ENCODE results near the gene ASS1. TPM values are rescaled to one million over a fixed set of nuclear protein-coding genes. Genes with fewer than 3 reads are reported as not detected.

ASS1 gene
- total RNA-seq, 4 donors from 2014 or later, result 46.7 to 131 (median 94.4) TPM

GRCh38 chr9:130528674-130529073 lies 83.9 kb downstream of the ASS1 start:
- Histone ChIP-seq H3K36me3 (no peaks in the 10 kb centered on the region), H3K9me3 (no peaks in the 10 kb centered on the region), H3K4me3 (no peak overlapping the region), H3K27ac (no peak overlapping the region), H3K4me1 (no peaks in the 10 kb centered on the region), H3K27me3 (peaks cover 47% of the 10 kb centered on the region)
- 75 to 81% methylated on average over 4 to 6 of the region's 8 CpGs for WGBS, 2 donors (ENCODE audit: low coverage in 1 of 2)
- no peak for ATAC-seq
- TF ChIP-seq CTCF (IDR thresholded peaks at IDR 0.05) (no peak), EP300 (IDR thresholded peaks at IDR 0.05) (no peak)

GRCh38 chr9:130530938-130531337 lies 86.2 kb downstream of the ASS1 start:
- TF ChIP-seq EP300 (IDR thresholded peaks at IDR 0.05), result no peak
- peak; percentile 51 for TF ChIP-seq POLR2AphosphoS5 (IDR thresholded peaks at IDR 0.05)
- peak; percentile 58 for ATAC-seq
- Histone ChIP-seq H3K9me3 (no peaks in the 10 kb centered on the region), H3K27ac (no peak overlapping the region), H3K36me3 (no peaks in the 10 kb centered on the region), H3K27me3 (peaks cover 48% of the 10 kb centered on the region), H3K4me3 (no peak overlapping the region), H3K4me1 (peaks cover 0 to 6% (median 0%) of the 10 kb centered on the region in 3 donors)
- 46 to 47% methylated on average over 3 to 9 of the region's 9 CpGs for WGBS, 2 donors (ENCODE audit: low coverage in 1 of 2)

- no peak for TF ChIP-seq EP300 (IDR thresholded peaks at IDR 0.05)
- H3K4me1 ChIP-seq, result peaks cover 0 to 11% (median 0%) of the 10 kb centered on the region in 3 donors
- H3K27ac ChIP-seq, result no peak overlapping the region
- WGBS, 2 donors (ENCODE audit: low coverage in 1 of 2), result 90 to 100% methylated on average over 1 to 7 of the region's 8 CpGs
- peaks cover 48% of the 10 kb centered on the region for H3K27me3 ChIP-seq
- ATAC-seq, result no peak
- H3K9me3 ChIP-seq, result no peaks in the 10 kb centered on the region
- no peak overlapping the region for H3K4me3 ChIP-seq
- H3K36me3 ChIP-seq, result no peaks in the 10 kb centered on the region
Measured at GRCh38 chr9:130531670-130532069, 86.9 kb downstream of the ASS1 start.

GRCh38 chr9:130532426-130533080 lies 87.8 kb downstream of the ASS1 start:
- H3K9me3 ChIP-seq, result no peaks in the 10 kb centered on the region
- H3K27me3 ChIP-seq, result peaks cover 48% of the 10 kb centered on the region
- WGBS, 2 donors (ENCODE audit: low coverage in 1 of 2), result 71 to 87% methylated on average over 4 of the region's 10 CpGs
- TF ChIP-seq CTCF (IDR thresholded peaks at IDR 0.05) (no peak), EP300 (IDR thresholded peaks at IDR 0.05) (no peak), POLR2AphosphoS5 (IDR thresholded peaks at IDR 0.05) (no peak), POLR2A (IDR thresholded peaks at IDR 0.05) (no peak)
- ATAC-seq, result no peak
- H3K4me3 ChIP-seq, result no peak overlapping the region
- peaks cover 0 to 11% (median 0%) of the 10 kb centered on the region in 3 donors for H3K4me1 ChIP-seq
- H3K27ac ChIP-seq, result no peak overlapping the region
- H3K36me3 ChIP-seq, result no peaks in the 10 kb centered on the region

GRCh38 chr9:130535818-130536521 lies 91.2 kb downstream of the ASS1 start:
- Histone ChIP-seq H3K36me3 (no peaks in the 10 kb centered on the region), H3K9me3 (no peaks in the 10 kb centered on the region), H3K27me3 (peaks cover 77% of the 10 kb centered on the region), H3K4me1 (peaks cover 0 to 15% (median 0%) of the 10 kb centered on the region in 3 donors), H3K4me3 (peak overlapping the region in 1 of 2 donors; percentile 16), H3K27ac (no peak overlapping the region)
- 5 to 24% methylated on average over 3 to 13 of the region's 28 CpGs for WGBS, 2 donors (ENCODE audit: low coverage in 1 of 2)
- ATAC-seq, result no peak
- no peak for TF ChIP-seq POLR2A (IDR thresholded peaks at IDR 0.05)
- TF ChIP-seq POLR2AphosphoS5 (IDR thresholded peaks at IDR 0.05), result no peak
- no peak for TF ChIP-seq EP300 (IDR thresholded peaks at IDR 0.05)

- Histone ChIP-seq H3K27ac (no peak overlapping the region), H3K4me3 (no peak overlapping the region), H3K4me1 (peaks cover 0 to 15% (median 0%) of the 10 kb centered on the region in 3 donors), H3K36me3 (no peaks in the 10 kb centered on the region), H3K9me3 (no peaks in the 10 kb centered on the region), H3K27me3 (peaks cover 84% of the 10 kb centered on the region)
- WGBS, 2 donors (ENCODE audit: low coverage in 1 of 2), result 86 to 100% methylated on average over 1 of the region's 3 CpGs
- no peak for ATAC-seq
- TF ChIP-seq CTCF (IDR thresholded peaks at IDR 0.05) (no peak), POLR2A (IDR thresholded peaks at IDR 0.05) (no peak), EP300 (IDR thresholded peaks at IDR 0.05) (no peak), POLR2AphosphoS5 (IDR thresholded peaks at IDR 0.05) (no peak)
Measured at GRCh38 chr9:130536701-130537107, 91.9 kb downstream of the ASS1 start.
